Glutamatergic neuron (in vitro differentiated cells): ENCODE measurements around the gene FLAD1. TPM values are rescaled to one million over a fixed set of nuclear protein-coding genes. Genes with fewer than 3 reads are reported as not detected.

Source experiments
- DNase-seq: peaks from one replicate; pipeline ENCODE4 v3.0.0; 2022
- H3K27ac Mint-ChIP-seq: one replicate; pipeline ENCODE4 v1.8.0; 2020; ENCODE audit warnings: mild to moderate bottlenecking, mixed read lengths, inconsistent platforms; ENCODE audit not compliant: unreplicated experiment
- H3K27me3 Mint-ChIP-seq: one replicate; pipeline ENCODE4 v1.8.0; 2020; ENCODE audit warnings: mild to moderate bottlenecking, moderate library complexity, mixed read lengths, inconsistent platforms; ENCODE audit not compliant: unreplicated experiment
- H3K36me3 Mint-ChIP-seq: one replicate; pipeline ENCODE4 v1.8.0; 2020; ENCODE audit warnings: mild to moderate bottlenecking, mixed read lengths, inconsistent platforms; ENCODE audit not compliant: unreplicated experiment
- H3K4me1 Mint-ChIP-seq: one replicate; pipeline ENCODE4 v1.8.0; 2020; ENCODE audit warnings: mild to moderate bottlenecking, low read depth, mixed read lengths, inconsistent platforms; ENCODE audit not compliant: unreplicated experiment
- H3K4me3 Mint-ChIP-seq: one replicate; pipeline ENCODE4 v1.8.0; 2020; ENCODE audit warnings: mild to moderate bottlenecking, mixed read lengths, inconsistent platforms; ENCODE audit not compliant: unreplicated experiment
- H3K9me3 Mint-ChIP-seq: one replicate; pipeline ENCODE4 v1.8.0; 2020; ENCODE audit warnings: mild to moderate bottlenecking, moderate library complexity, mixed read lengths, inconsistent platforms; ENCODE audit not compliant: unreplicated experiment
- total RNA-seq: library from RNA; stranded (reverse); fragmentation: NEBNext Ultra II Directional; extraction: Animal tissue kit (Norgen Biotek cat#: 25700); gene quantifications from one replicate; pipeline ENCODE4 v1.2.1, GENCODE V29; 2021; ENCODE audit not compliant: unreplicated experiment
- TF ChIP-seq, protein P1 (sequence below): fragments of 200-600 bp; sonication (generic); IDR thresholded peaks from one replicate; pipeline ENCODE4 v1.5.0; 2021; ENCODE audit not compliant: partially characterized antibody, unreplicated experiment

FLAD1 gene
- total RNA-seq, 1 donor from 2014 or later: 68.8 TPM

DNA sequence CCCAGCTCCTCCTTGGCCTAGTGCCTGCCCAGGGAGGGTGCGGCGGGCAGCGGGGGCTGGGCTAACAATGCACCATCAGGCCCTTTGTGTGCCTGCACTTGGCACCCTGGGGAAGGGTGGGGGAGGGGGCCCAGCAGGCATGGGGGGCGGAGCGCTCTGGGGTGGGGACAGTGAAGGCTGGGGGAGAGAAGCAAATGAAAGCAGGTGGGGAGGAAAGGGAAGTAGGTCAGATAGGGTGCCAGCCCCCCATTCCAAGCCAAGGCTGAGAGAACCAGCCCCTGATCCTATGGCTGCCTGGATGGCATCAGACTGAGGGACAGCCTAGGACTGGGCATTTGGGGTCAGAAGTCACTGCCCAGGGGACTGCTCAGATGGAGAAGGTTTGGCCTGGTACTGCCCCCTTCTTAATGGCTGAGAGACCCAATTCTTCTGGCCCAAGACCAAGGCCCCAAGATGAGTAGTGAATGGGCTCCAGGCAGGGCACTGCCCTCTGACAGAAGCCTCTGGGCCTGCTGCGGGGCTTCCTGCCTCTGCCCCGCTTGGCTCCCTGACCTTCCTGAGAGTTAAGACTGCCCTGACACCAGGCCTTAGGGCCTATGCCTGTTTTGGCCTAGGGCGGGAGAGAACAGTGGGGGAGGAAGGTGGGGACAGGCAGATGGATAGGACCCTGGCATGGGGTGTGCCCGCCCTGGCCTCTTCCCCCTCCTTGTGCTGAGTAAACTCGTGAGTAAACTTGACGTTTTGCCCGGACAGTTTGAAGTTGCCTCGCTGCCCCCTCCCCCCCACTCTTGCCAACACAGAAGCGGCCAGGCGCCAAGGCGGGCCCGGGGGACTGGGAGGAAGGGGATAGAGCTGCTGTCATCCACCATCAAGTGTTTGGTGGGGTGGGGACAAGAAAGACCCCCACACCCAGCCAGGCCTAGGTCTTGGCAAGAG, 22.2 kb downstream of the FLAD1 start:
- Mint-ChIP-seq H3K27ac (no peak overlapping the region), H3K4me3 (no peak overlapping the region), H3K9me3 (peaks cover 1% of the 10 kb centered on the region), H3K36me3 (no peaks in the 10 kb centered on the region), H3K4me1 (peaks cover 6% of the 10 kb centered on the region), H3K27me3 (peaks cover 7% of the 10 kb centered on the region)
- TF ChIP-seq, protein P1, sequence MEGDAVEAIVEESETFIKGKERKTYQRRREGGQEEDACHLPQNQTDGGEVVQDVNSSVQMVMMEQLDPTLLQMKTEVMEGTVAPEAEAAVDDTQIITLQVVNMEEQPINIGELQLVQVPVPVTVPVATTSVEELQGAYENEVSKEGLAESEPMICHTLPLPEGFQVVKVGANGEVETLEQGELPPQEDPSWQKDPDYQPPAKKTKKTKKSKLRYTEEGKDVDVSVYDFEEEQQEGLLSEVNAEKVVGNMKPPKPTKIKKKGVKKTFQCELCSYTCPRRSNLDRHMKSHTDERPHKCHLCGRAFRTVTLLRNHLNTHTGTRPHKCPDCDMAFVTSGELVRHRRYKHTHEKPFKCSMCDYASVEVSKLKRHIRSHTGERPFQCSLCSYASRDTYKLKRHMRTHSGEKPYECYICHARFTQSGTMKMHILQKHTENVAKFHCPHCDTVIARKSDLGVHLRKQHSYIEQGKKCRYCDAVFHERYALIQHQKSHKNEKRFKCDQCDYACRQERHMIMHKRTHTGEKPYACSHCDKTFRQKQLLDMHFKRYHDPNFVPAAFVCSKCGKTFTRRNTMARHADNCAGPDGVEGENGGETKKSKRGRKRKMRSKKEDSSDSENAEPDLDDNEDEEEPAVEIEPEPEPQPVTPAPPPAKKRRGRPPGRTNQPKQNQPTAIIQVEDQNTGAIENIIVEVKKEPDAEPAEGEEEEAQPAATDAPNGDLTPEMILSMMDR: no peak
- DNase-seq: no peak

DNA sequence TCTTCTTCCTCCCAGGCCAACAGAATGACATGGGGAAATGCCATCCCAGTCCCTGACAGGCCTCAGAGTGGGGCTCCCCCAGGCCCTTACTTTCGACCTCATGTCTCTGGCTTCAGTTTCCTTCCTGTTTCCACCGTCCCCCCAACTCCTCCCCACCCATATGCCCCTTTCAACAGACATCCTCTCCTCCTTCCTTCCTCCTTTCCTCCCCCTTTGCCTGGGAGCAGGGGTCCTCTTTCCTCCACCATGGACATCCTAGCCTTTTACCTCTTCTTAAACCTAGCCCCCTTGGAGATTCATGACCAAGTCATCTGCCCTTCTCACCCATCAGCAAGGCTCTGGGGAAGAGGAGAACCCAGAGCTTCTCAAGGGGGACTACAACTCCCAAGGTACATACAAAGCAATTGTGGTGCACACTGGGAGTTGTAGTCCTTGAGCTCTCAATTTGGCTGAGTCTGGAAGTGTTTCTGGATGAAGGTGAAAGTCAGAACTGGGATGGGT, 23.5 kb downstream of the FLAD1 start:
- H3K4me3 Mint-ChIP-seq: no peak overlapping the region
- DNase-seq: no peak
- peaks cover 1% of the 10 kb centered on the region for H3K9me3 Mint-ChIP-seq
- H3K27ac Mint-ChIP-seq: no peak overlapping the region
- peaks cover 6% of the 10 kb centered on the region for H3K4me1 Mint-ChIP-seq
- no peaks in the 10 kb centered on the region for H3K36me3 Mint-ChIP-seq
- H3K27me3 Mint-ChIP-seq: peaks cover 7% of the 10 kb centered on the region
- TF ChIP-seq, protein P1: no peak

DNA sequence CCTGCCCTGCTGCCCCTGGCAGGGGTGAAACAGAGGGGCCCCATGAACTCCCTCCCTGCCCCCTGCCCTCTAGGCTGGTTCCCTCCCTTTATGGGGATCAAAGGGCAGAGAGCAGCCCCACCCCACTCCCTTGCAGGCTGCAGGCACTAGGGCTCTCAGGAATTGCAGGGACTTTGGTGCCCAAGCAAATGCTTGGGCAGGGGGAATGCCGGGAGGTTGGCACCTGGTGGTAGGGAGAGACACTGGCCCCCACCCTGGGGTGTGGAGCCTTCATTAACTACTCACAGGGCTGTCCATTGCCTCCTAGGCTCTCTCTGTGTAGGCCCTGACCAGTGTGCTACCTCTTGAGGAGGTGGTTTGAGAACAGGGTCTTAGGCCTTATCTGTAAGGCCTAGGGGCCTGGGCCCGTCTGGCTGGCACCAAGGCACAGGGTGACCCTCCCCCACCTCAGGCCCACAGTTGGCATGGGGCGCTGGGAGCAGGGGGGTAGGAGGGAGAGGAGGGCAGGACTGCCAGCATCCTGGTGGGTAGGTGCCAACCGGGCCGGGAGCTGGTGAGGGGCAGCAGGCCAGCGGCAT, 24.2 kb downstream of the FLAD1 start:
- no peak overlapping the region for H3K4me3 Mint-ChIP-seq
- no peaks in the 10 kb centered on the region for H3K36me3 Mint-ChIP-seq
- no peak for DNase-seq
- H3K9me3 Mint-ChIP-seq: peaks cover 1% of the 10 kb centered on the region
- TF ChIP-seq, protein P1: no peak
- peaks cover 7% of the 10 kb centered on the region for H3K4me1 Mint-ChIP-seq
- H3K27me3 Mint-ChIP-seq: peaks cover 7% of the 10 kb centered on the region
- no peak overlapping the region for H3K27ac Mint-ChIP-seq

DNA sequence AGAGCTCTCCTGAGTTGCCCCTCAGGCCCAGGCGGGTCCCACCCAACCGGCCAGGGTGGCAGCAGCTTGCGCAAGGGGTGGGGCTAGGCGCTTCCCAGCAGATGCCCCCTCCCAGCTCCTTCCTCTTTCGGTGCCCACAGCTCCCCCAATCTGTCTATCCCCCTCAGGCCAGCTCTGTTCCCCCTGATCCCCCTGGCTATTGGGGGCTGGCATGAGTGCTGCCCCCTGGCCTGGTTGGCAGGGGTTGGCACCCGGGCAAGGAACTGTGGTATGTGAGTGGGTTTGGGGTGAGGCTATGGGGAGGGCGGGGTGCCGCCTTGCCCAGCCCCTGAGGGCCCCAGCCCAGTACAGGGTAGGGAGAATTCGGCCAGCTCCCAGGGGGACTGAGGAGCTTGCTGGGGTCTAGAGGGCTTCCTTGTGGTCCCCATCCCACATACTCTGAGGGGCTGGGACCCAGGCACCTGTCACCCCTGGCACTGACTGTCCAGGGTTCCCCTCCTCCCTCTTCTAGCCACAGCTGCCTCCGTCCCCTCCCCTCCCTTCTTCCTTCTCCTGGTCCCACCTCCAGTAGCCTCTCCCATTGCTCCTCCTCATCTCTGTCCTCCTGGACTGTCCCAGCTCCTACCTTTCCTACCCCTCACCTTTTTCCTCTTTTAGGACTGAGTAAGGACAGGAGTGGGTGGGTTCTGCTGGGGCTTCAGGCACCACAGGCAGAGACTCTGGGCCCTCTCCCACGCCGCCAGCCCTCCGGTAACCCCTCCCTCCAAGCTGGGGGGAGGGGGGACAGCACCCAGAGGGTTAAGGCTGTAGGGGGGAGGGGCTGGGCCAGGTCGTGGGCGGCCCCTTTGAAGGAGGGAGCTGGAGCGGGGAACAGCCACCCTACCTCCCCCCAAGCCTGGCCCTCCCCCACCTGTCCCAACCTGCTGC, 25.1 kb downstream of the FLAD1 start:
- Mint-ChIP-seq H3K27ac (no peak overlapping the region), H3K4me1 (peaks cover 7% of the 10 kb centered on the region), H3K27me3 (peaks cover 7% of the 10 kb centered on the region), H3K9me3 (peaks cover 1% of the 10 kb centered on the region), H3K4me3 (no peak overlapping the region), H3K36me3 (no peaks in the 10 kb centered on the region)
- TF ChIP-seq, protein P1: no peak
- no peak for DNase-seq
